Skeletal muscle tissue (tissue), 4 donors: Measurements from ENCODE around the gene ZFHX3. TPM values are rescaled to one million over a fixed set of nuclear protein-coding genes. Genes with fewer than 3 reads are reported as not detected.

ENCODE experiments used
- H3K27ac ChIP-seq: one replicate; pipeline ENCODE4 v1.7.0; 2013; ENCODE audit warnings: mild to moderate bottlenecking, low read depth, low read length, inconsistent platforms
- H3K27me3 ChIP-seq, 3 donors: one replicate each; pipeline ENCODE4 v1.7.0; 2013; ENCODE audit warnings: low read length in 3 of 3; ENCODE audit not compliant: control insufficient read depth in 3 of 3, insufficient read depth in 3 of 3
- H3K36me3 ChIP-seq, 3 donors: one replicate each; pipeline ENCODE4 v1.7.0; 2013; ENCODE audit warnings: low read length in 3 of 3; ENCODE audit not compliant: control insufficient read depth in 3 of 3, insufficient read depth in 3 of 3
- H3K4me1 ChIP-seq, 3 donors: one replicate each; pipeline ENCODE4 v1.7.0; 2013; ENCODE audit warnings: low read length in 3 of 3, mild to moderate bottlenecking in 3 of 3; ENCODE audit not compliant: control insufficient read depth in 3 of 3, insufficient read depth in 3 of 3
- H3K4me3 ChIP-seq, 3 donors: one replicate each; pipeline ENCODE4 v1.7.0; 2013; ENCODE audit warnings: low read length in 3 of 3
- H3K9ac ChIP-seq, 3 donors: one replicate each; pipeline ENCODE4 v1.7.0; 2013; ENCODE audit warnings: low read length in 3 of 3, mild to moderate bottlenecking in 3 of 3, moderate library complexity in 2 of 3, low read depth in 1 of 3
- H3K9me3 ChIP-seq, 3 donors: one replicate each; pipeline ENCODE4 v1.7.0; 2013; ENCODE audit warnings: low read length in 3 of 3; ENCODE audit not compliant: control insufficient read depth in 3 of 3
- total RNA-seq: library from RNA; depleted of rRNA; stranded (reverse); fragments of >200 nt; gene quantifications from one replicate; pipeline ENCODE4 v1.2.3, GENCODE V29; 2014
- donor health status: Osteomylitis.

ZFHX3 gene
- total RNA-seq, 1 donor from 2014 or later: 8.9 TPM

DNA sequence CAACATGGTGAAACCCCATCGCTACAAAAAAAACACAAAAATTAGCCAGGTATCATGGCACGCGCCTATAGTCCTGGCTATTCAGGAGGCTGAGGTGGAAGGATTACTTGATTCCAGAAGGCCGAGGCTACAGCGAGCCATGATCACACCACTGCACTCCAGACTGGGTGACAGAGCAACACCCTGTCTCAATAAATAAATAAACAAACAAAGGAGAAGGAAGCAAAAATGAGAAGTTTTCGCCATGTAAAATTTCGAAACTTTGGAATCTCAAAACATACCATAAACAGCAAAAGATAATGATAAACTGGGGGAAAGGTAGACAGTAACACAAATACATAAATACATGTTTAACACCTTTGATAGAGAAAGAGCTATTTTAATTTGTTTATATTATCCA is 130.9 kb downstream of the ZFHX3 start:
- peaks cover 1 to 7% (median 6%) of the 10 kb centered on the region in 3 donors for H3K4me1 ChIP-seq
- no peak overlapping the region for H3K27ac ChIP-seq
- H3K27me3 ChIP-seq: no peaks in the 10 kb centered on the region
- H3K9me3 ChIP-seq: no peaks in the 10 kb centered on the region
- H3K9ac ChIP-seq: no peak overlapping the region
- no peak overlapping the region for H3K4me3 ChIP-seq
- no peaks in the 10 kb centered on the region for H3K36me3 ChIP-seq

DNA sequence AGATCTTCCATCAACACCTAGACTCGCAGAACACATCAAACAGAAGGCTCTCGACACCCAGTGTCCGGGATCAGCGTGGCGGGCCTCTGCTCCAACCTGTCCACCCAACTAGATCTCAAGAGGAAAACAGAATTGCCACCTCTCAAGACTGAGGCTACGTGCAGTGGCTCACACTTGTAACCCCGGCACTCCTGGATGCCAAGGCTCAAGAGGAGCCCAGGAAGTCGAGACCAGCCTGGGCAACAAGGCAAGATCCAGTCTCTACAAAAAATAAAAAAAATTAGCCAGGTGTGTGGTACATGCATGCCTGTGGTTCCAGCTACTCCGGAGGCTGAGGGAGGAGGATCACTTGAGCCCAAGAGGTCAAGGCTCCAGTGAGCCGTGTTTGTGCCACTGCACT is 132.6 kb downstream of the ZFHX3 start:
- no peaks in the 10 kb centered on the region for H3K4me1 ChIP-seq
- no peak overlapping the region for H3K9ac ChIP-seq
- H3K27me3 ChIP-seq: no peaks in the 10 kb centered on the region
- no peak overlapping the region for H3K4me3 ChIP-seq
- no peak overlapping the region for H3K27ac ChIP-seq
- no peaks in the 10 kb centered on the region for H3K36me3 ChIP-seq
- no peaks in the 10 kb centered on the region for H3K9me3 ChIP-seq

DNA sequence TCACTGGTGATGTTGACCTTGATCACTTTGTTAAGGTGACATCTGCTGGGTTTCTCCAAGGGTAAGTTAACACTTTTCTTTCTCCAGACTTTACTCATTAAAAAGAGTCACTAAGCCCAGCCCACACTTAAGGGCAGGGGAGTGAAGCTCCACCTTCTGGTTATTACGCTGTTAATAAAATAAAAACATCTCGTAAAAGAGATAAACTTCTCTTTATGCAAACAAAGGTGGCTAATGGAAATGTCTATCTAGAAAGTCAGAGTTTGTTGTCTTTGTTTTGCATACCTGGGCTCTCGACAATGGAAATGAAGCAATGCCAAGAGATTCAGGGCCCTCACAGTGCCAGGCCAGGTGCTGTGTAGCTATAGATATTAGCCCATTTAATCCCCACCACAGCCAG is 134.4 kb downstream of the ZFHX3 start:
- H3K4me3 ChIP-seq: no peak overlapping the region
- no peak overlapping the region for H3K27ac ChIP-seq

DNA sequence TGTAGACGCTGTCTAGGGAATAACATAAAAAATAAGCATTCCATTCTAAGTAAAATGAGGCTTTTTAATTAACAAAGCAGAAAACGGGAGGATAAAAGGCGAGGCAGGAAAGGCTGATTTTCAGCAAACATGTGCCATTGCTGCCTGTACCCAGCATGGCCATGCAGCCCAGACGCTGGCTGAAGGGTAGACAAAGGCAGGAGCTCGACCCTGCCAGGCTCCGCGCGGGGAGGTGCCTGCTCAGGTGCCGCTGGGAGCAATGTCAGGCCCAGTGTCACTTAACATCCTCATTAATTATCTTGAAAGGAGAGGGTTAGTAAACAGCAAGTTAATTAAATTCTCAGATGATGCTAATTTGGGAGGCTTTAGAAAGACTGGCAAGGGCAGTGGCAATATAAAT is 136.0 kb downstream of the ZFHX3 start:
- H3K4me1 ChIP-seq: peaks cover 0 to 12% (median 11%) of the 10 kb centered on the region in 3 donors
- H3K36me3 ChIP-seq: no peaks in the 10 kb centered on the region
- H3K9me3 ChIP-seq: no peaks in the 10 kb centered on the region
- no peak overlapping the region for H3K27ac ChIP-seq
- no peaks in the 10 kb centered on the region for H3K27me3 ChIP-seq
- H3K4me3 ChIP-seq: no peak overlapping the region
- no peak overlapping the region for H3K9ac ChIP-seq

More for the DNA sequence above, 134.4 kb downstream of the ZFHX3 start:
- Histone ChIP-seq H3K4me1 (peaks cover 0 to 5% (median 5%) of the 10 kb centered on the region in 3 donors), H3K9ac (no peak overlapping the region), H3K9me3 (no peaks in the 10 kb centered on the region), H3K36me3 (no peaks in the 10 kb centered on the region), H3K27me3 (no peaks in the 10 kb centered on the region)

DNA sequence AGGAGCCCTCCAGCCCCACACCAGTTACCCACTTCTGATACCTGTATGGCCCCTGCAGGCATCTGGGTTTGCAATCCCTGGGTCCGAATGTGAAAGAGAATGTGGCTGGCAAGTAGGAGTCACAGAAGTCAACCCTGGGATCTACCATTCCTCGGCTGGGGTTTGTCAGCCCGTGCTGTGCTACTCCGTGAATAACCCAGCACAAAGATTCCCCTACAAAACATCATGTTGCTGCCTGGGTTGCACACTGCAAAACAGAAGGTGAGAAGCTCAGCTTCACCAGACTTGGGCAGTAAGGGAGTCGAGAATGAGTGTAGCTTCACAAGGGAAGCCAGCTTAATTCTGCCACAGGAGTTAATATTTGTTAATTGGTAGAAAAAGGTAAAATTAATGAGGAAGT is 137.1 kb downstream of the ZFHX3 start:
- H3K9ac ChIP-seq: no peak overlapping the region
- no peaks in the 10 kb centered on the region for H3K9me3 ChIP-seq
- no peaks in the 10 kb centered on the region for H3K36me3 ChIP-seq
- H3K4me3 ChIP-seq: no peak overlapping the region
- H3K4me1 ChIP-seq: peaks cover 0 to 15% (median 12%) of the 10 kb centered on the region in 3 donors
- no peak overlapping the region for H3K27ac ChIP-seq
- H3K27me3 ChIP-seq: no peaks in the 10 kb centered on the region

DNA sequence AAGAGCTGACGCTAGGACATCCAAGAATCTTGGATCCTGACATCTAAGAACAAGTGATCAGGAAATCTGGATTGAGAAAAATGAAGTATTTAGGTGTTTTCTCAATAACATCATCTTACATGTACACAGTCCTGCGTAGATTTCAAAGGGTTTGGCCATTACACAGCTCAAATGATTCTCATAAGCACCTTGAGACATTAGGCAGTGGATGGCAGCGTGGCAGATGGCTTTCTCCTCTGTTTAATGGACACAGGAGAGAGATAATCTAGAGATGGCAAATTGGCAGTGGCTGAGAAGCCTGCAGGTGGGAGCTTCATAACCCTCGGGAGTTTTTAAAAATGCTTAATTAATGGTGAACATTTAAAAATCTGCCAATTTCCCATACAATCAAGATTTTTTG is 137.5 kb downstream of the ZFHX3 start:
- Histone ChIP-seq H3K9me3 (no peaks in the 10 kb centered on the region), H3K4me1 (peaks cover 0 to 15% (median 12%) of the 10 kb centered on the region in 3 donors), H3K36me3 (no peaks in the 10 kb centered on the region), H3K4me3 (no peak overlapping the region), H3K27me3 (no peaks in the 10 kb centered on the region), H3K27ac (no peak overlapping the region), H3K9ac (no peak overlapping the region)

DNA sequence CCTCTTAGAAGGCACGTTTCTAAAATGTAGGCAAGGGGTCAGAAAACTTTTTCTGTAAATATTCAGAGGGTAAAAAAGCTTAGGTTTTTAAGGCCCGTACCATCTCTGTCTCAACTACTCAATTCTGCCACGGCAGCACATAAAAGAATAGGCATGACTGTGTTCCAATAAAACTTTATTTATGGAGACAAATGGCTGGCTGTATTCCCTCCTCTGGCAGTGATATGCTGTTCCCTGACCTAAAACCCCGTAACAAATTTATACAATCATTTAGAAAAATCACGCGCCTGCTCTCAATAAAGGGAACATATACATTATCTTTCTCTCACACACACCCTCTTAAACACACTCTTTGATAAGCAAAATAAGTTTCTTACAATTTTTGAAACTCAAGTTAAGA is 138.7 kb downstream of the ZFHX3 start:
- no peaks in the 10 kb centered on the region for H3K27me3 ChIP-seq
- H3K27ac ChIP-seq: no peak overlapping the region
- peaks cover 0 to 15% (median 12%) of the 10 kb centered on the region in 3 donors for H3K4me1 ChIP-seq
- H3K9ac ChIP-seq: no peak overlapping the region
- no peaks in the 10 kb centered on the region for H3K9me3 ChIP-seq
- no peak overlapping the region for H3K4me3 ChIP-seq
- H3K36me3 ChIP-seq: no peaks in the 10 kb centered on the region

DNA sequence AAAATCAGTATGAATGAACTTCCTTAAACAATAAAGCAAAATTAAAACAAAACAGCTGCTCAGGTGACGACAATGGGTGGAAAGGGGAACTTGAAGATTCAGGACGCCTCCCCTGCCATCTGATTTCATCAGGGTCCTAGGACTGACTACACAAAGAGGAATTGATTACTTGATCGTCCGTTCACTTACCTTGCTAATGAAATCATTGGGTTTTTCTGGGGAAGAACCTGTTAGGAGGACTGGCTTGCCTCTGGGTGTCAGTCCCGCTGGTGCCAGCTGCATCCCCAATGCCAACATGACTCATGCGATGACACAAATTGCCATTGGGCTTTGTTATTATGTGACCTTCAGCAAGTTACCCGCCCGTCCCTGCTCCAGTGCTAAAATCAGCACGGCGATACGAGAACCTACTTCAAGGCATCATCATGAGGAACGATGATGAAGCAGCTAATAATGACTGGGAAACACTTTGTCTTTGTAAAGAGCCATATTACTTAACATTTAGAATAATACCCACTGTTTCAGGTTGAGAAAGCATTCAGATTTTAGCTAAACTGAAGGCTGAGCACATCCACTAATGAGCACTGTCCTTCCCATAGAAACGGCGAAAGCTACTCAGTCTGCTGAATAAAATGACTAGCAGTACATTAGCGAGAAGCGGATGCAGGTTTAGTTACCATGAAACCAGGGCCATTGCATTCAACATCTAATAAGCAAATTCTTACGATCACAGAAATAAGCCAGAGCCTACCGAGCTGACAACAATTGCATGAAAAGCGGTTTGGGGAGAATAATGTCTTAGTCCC is 139.4 kb downstream of the ZFHX3 start:
- no peaks in the 10 kb centered on the region for H3K27me3 ChIP-seq
- no peak overlapping the region for H3K27ac ChIP-seq
- H3K36me3 ChIP-seq: no peaks in the 10 kb centered on the region
- H3K4me3 ChIP-seq: no peak overlapping the region
- H3K9me3 ChIP-seq: no peaks in the 10 kb centered on the region
- peaks cover 0 to 15% (median 12%) of the 10 kb centered on the region in 3 donors for H3K4me1 ChIP-seq
- H3K9ac ChIP-seq: no peak overlapping the region

DNA sequence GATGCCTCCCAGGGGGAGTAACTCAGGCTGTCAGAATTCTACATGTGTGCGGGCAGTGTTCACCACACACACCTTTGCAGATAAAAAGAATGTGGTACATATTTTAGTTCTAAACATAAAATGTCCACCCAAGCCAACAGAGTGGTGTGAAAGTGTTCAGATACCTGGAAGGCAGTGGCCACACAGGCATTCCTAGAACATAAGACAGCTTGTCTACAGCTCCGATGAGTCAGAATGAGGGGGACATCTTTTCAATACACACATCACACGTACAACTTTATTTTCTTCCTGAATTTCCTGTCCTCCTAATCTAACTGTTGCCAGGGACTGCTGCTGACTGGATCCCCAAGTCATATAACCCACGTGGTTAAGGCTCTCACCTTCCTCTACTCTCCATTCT is 142.3 kb downstream of the ZFHX3 start:
- Histone ChIP-seq H3K36me3 (no peaks in the 10 kb centered on the region), H3K9me3 (no peaks in the 10 kb centered on the region), H3K27ac (no peak overlapping the region), H3K9ac (no peak overlapping the region), H3K27me3 (no peaks in the 10 kb centered on the region), H3K4me3 (no peak overlapping the region), H3K4me1 (peaks cover 0 to 15% (median 12%) of the 10 kb centered on the region in 3 donors)

DNA sequence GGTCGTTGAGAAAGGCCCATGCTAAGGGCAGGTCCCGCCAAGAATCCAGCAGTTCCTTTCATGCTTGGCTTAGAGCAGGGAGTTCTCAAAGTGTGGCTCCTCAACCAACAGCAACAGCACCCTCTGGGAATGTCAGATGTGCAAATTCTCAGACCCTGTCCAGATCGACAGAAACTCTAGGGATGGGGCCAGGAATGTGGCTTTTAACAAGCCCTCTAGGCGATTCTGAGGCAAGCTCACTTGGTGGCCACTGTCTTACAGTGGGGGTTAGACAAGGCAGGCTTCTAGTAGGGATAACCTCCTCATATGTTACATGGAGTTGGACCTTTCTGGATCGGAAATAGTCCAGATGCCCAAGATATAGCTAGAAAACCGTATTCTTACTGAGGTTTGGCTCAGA is 144.8 kb downstream of the ZFHX3 start:
- H3K36me3 ChIP-seq: peaks cover 0 to 2% (median 0%) of the 10 kb centered on the region in 3 donors
- H3K9me3 ChIP-seq: no peaks in the 10 kb centered on the region
- no peak overlapping the region for H3K4me3 ChIP-seq
- peaks cover 0 to 6% (median 3%) of the 10 kb centered on the region in 3 donors for H3K4me1 ChIP-seq
- H3K27ac ChIP-seq: no peak overlapping the region
- no peak overlapping the region for H3K9ac ChIP-seq
- no peaks in the 10 kb centered on the region for H3K27me3 ChIP-seq
